GM19023 (cell line): ENCODE measurements around the gene FERMT3.
"Not testable (repeated sequence)": the region's sequence is repeated elsewhere in the genome, so short reads cannot be mapped to it uniquely, and the experiment has no call there.

Experiments used
- ATAC-seq: cut with Tn5 transposase; IDR thresholded peaks from one replicate; pipeline ENCODE4 v1.9.1; 2021; ENCODE audit warnings: mild to moderate bottlenecking, moderate library complexity; ENCODE audit not compliant: unreplicated experiment

FERMT3 gene

DNA sequence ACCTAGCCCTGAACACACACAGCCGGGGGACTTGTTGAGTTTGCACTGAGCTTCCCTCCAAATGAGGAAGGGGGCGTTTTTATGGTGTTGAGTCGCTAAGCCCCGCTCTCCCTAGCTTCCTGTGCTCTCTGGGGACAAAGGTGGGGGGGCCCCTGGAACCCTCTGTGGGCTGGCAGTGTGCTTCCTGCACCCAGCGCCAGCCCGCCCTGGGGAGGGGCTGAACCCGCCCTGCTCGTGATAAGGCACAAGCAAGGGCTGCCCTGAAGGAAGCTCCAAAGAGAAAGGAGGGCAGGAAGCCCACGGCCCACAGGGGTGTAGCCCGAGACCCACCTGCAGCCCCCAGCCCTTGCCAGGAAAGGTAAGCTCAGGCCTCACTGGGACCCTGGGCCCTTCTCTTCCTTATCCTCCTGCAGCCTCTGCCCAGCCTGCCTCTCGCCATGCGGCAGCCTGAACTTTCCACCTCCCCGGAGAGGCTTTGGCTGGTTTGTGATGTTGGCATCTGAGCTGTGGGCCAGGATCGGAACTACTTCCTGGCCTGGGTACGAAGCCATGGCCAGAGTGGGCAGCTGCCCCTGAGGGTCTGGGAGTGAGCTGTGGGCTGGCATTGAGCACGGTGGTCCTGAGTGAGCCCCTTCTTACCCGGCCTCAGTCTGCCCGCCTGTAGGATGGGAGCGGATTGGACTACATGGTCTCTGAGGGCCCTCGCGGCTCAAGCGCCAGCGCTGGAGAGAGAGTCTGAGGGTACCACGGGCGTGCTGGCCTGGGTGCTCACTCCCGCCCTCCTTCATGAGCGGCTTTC is at the start of gene FERMT3:
Gene FERMT3 (plus strand): TSS at position 265 of the 799 bp plus-strand sequence. CDS start 644 bp downstream, outside the sequence.
- peak; percentile 27 for ATAC-seq

- no peak for ATAC-seq
These were observed 48.7 kb upstream of the FERMT3 start for GRCh38 chr11:64157631-64158394.

DNA sequence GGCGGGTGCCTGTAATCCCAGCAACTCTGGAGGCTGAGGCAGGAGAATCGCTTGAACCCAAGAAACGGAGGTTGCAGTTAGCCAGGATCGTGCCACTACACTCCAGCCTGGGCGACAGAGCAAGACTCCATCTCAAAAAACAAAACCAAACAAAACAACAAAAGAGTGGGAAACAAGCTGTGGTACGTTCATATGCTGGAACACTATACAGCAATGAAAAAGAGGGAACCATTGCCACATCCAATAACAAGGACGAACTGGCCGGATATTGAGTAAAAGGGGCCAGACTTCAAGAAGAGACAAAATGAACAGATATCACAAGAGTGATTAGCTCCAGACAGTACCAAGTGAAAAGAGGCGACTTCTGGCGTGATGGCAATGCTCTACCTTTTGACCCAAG is 45.5 kb upstream of the FERMT3 start:
- no peak for ATAC-seq

- not testable (repeated sequence) for ATAC-seq
These were observed 43.8 kb upstream of the FERMT3 start for GRCh38 chr11:64162769-64163168.

GRCh38 chr11:64163951-64164350 is 42.6 kb upstream of the FERMT3 start:
- no peak for ATAC-seq

DNA sequence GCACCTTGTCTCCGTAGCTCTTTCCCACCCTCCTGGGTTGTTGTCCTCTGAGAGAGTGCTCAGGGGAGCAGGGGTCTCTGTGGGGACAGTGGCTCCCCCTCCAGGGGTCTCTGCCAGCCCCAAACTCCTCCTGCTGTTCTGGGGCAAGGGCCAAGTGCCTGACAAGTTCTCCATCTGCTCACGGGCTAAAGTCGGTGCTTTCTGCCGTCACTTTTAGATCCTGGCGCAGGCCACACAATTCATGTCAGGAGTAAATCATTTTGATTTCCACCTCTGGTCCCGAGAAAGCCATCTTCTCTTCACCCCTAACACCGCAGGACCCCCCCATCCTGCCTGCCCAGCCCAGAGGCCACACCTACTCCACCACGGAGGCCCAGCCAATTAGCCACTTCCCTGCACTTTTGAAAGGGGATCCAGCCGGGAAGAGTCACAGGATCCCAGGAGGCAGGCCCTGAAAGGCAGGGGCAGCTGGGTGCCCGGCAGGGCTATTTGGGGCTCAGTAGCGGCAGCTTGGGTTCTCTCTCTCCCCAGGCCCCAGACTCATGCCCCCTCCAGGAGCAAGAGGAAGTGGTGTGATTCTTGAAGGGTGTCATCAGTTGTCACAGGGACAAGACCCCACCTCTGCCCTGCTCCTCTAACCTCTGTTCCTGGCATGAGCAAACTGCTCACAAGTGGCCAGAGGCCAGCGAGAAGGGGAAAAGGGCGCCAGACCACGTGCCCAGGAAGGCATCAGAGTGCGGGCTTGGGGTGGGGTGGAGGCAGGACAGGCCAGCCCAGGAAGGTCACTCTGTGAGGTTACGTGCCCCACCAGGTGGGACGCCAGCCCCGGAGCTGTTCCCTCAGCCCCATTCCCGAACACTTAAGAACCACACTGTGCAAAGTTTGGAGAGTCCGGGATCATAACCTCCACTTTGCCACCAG is 41.9 kb upstream of the FERMT3 start:
- no peak for ATAC-seq

- no peak for ATAC-seq
These were observed 41.1 kb upstream of the FERMT3 start for GRCh38 chr11:64165481-64165841.

DNA sequence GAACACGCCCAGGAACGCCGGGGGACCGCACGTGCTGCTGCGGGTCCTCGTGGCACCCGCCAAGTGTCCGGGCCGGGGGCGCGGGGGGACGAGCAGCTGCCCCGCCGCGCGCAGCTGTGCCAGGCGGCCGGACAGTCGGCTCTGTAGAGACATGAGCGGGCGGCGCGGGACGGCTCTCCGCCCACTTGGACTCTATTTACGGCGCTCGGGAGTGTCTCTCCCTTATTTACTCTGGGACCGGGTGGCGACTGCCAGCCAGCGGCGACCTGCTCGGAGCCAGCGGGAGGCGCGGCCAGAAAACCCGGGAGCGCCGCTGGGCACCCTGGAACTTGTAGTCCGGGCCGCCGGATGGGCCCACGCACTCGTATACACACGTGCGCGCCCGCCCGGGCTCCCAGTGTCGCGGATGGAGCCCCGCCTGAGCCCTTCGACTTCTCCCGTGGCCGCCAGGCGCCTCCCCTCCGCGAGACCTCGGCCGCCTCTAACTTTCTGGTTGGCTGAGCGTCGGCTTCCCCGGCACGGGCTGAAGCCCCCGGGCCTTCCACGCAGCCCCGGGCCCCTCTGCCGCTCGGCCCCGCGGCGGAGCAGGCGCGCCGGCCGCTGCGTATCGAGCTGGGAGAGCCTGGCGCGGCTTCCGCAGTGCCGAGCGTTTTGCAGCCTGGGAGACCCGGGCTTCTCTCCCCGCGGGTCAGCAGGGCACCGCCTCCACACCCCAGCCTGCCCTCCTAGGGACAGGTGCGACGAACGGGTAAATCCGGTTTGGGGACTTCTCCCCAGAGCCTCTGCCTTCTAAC is 40.5 kb upstream of the FERMT3 start, which contains the start of gene MACROD1:
Gene MACROD1 (minus strand): TSS at position 272 of the 794 bp plus-strand sequence. CDS start 119 bp downstream, at position 153.
- peak; percentile 70 for ATAC-seq

- ATAC-seq, result no peak
These were observed 36.1 kb upstream of the FERMT3 start for GRCh38 chr11:64170419-64170818.

- ATAC-seq, result no peak
These were observed 32.7 kb upstream of the FERMT3 start for GRCh38 chr11:64173616-64174355.

GRCh38 chr11:64176751-64177150 is 29.8 kb upstream of the FERMT3 start:
- no peak for ATAC-seq

DNA sequence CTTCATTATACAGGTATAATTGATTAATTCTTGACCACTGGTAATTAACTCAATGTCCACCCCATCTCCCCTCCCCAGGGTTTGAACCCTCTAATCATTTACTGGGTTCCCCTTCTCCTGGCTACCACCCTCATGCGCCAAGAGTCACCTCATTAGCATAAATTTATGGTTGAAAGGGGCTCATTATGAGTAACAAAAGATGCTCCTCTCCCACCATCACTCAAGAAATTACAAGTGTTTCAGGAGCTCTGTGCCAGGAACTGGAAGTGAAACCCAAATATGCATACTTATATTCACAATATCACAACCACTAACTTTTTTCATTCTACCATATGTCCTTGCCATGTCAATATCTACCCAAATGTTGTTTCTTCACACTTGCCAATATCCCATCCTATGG is 28.3 kb upstream of the FERMT3 start:
- ATAC-seq, result no peak

- no peak for ATAC-seq
These were observed 27.4 kb upstream of the FERMT3 start for GRCh38 chr11:64178951-64179639.

DNA sequence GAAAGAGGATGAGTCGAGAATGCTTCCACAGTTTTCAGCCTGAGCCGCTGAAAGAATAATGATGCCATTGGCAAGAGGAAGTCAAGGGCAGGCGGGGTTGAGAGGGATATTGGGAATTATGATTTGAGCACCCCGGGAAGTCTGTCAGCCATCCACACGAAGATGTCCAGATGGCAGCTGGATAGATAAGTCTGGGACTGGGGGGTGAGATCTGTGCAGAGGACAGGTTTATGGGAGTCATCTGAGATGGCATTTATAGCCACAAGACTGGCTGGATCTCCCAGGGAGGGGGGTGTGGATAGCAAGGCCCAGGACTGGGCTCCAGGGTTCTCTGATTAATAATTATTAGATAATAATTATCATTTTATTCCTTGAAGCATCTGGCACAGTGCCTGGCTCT is 25.6 kb upstream of the FERMT3 start:
- ATAC-seq, result no peak

- ATAC-seq, result no peak
These were observed 24.8 kb upstream of the FERMT3 start for GRCh38 chr11:64181506-64182411.

GRCh38 chr11:64183890-64184289 is 22.6 kb upstream of the FERMT3 start:
- no peak for ATAC-seq

DNA sequence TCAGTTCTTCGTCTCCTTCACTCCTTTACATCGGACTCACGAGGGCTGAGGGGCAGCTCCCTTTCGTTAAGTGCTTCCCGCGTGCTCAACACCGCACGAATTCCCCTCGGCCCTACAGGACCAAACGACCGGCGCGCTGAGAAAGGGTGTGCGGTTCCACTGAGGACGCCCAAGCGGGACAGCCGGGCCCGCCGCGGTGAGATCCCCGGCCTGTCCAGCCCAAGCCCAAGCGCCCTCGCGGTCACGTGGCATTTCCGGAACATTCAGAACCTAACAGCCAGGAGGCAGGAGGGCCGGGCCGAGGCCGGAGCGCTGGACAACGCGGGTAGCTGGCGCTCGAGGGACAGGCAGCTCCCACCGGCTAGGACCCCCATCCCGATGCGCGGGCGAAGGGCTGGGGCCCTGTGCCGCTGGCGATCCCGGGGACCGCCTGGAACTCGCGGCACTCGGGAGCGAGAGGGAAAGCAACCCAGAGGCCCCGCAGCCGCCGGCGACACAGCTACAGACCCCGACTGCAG is 21.3 kb upstream of the FERMT3 start:
- peak; percentile 21 for ATAC-seq
